SU-DHL-6 (cell line): ENCODE measurements around the gene CMTM8.

Source experiments
- H2AFZ ChIP-seq: fragments of 200-600 bp; sonication (generic); 2 replicates; pipeline ENCODE4 v1.6.1; 2014; ENCODE audit warnings: low read depth, mild to moderate bottlenecking, moderate library complexity, mixed read lengths, antibody characterized with exemption, low read length; ENCODE audit not compliant: severe bottlenecking
- H3F3A ChIP-seq: fragments of 200-600 bp; shearing (Covaris generic); 2 replicates; pipeline ENCODE4 v1.6.0; 2016; ENCODE audit warnings: antibody characterized with exemption, mild to moderate bottlenecking; ENCODE audit not compliant: insufficient read depth
- H3K27ac ChIP-seq: fragments of 200-600 bp; sonication (generic); 2 replicates; pipeline ENCODE4 v1.5.1; 2016; ENCODE audit warnings: low read depth, mild to moderate bottlenecking, low read length, moderate library complexity, mixed read lengths
- H3K27me3 ChIP-seq: fragments of 200-600 bp; sonication (generic), shearing (Covaris generic); 2 replicates; pipeline ENCODE4 v1.6.0; 2014; ENCODE audit warnings: mild to moderate bottlenecking, low read length
- H3K36me3 ChIP-seq: fragments of 200-600 bp; sonication (generic); 2 replicates; pipeline ENCODE4 v1.6.1; 2014; ENCODE audit warnings: mild to moderate bottlenecking, low read length, mixed read lengths
- H3K4me2 ChIP-seq: fragments of 300-600, 200-600 bp; shearing (Covaris generic), sonication (generic); 2 replicates; pipeline ENCODE4 v1.6.0; 2014; ENCODE audit warnings: low read length, low read depth, mild to moderate bottlenecking; ENCODE audit not compliant: poor library complexity, severe bottlenecking
- H3K4me3 ChIP-seq: fragments of 200-600 bp; sonication (generic); 2 replicates; pipeline ENCODE4 v1.5.1; 2014; ENCODE audit warnings: antibody characterized with exemption, low read length, mild to moderate bottlenecking, mixed read lengths; ENCODE audit not compliant: insufficient read depth, poor library complexity, severe bottlenecking
- H3K79me2 ChIP-seq: fragments of 200-600 bp; sonication (generic); 2 replicates; pipeline ENCODE4 v1.6.1; 2014; ENCODE audit warnings: mild to moderate bottlenecking, low read length, moderate library complexity; ENCODE audit not compliant: insufficient read depth
- H3K9ac ChIP-seq: fragments of 200-600 bp; sonication (generic); 2 replicates; pipeline ENCODE4 v1.7.0; 2014; ENCODE audit warnings: mild to moderate bottlenecking, low read length
- H3K9me2 ChIP-seq: fragments of 200-600 bp; sonication (generic); replicated peaks from 2 replicates; pipeline ENCODE4 v1.6.1; 2014; ENCODE audit warnings: low read length; ENCODE audit not compliant: insufficient read depth
- H3K9me3 ChIP-seq: fragments of 200-600 bp; sonication (generic); 2 replicates; pipeline ENCODE4 v1.6.1; 2014; ENCODE audit warnings: low read length, mixed read lengths; ENCODE audit not compliant: insufficient read depth
- H4K20me1 ChIP-seq: fragments of 200-600 bp; sonication (generic); 2 replicates; pipeline ENCODE4 v1.6.1; 2014; ENCODE audit warnings: low read depth, mild to moderate bottlenecking, antibody characterized with exemption, low read length, moderate library complexity, mixed read lengths
- CTCF ChIP-seq: fragments of 200-600 bp; sonication (generic); IDR thresholded peaks from one replicate; pipeline ENCODE4 v1.5.1; 2017; ENCODE audit warnings: antibody characterized with exemption, mild to moderate bottlenecking, low read length, moderate library complexity; ENCODE audit not compliant: insufficient read depth, poor library complexity, severe bottlenecking
- EZH2phosphoT487 ChIP-seq: fragments of 200-600 bp; sonication (generic), shearing (Covaris generic); conservative IDR thresholded peaks from 2 replicates; pipeline ENCODE4 v1.6.1; 2018; ENCODE audit warnings: mild to moderate bottlenecking, antibody characterized with exemption, low read length, moderate library complexity, mixed read lengths

The CMTM8 gene

GRCh38 chr3:32371461-32372212, 133.2 kb downstream of the CMTM8 start:
- Histone ChIP-seq H3K79me2 (no peaks in the 10 kb centered on the region), H3K27ac (no peak overlapping the region), H3K9me3 (no peaks in the 10 kb centered on the region), H3K4me2 (no peak overlapping the region), H3K27me3 (no peaks in the 10 kb centered on the region), H3K4me3 (no peak overlapping the region), H2AFZ (no peak overlapping the region), H3K9me2 (no peaks in the 10 kb centered on the region), H3K36me3 (no peaks in the 10 kb centered on the region), H4K20me1 (no peaks in the 10 kb centered on the region), H3K9ac (no peak overlapping the region), H3F3A (no peaks in the 10 kb centered on the region)
- TF ChIP-seq CTCF (no peak), EZH2phosphoT487 (no peak)

- Histone ChIP-seq H2AFZ (no peak overlapping the region), H3K9ac (no peak overlapping the region), H3K4me3 (no peak overlapping the region), H3K27ac (no peak overlapping the region), H3K9me3 (no peaks in the 10 kb centered on the region), H3F3A (no peaks in the 10 kb centered on the region), H3K9me2 (no peaks in the 10 kb centered on the region), H3K4me2 (no peak overlapping the region), H4K20me1 (no peaks in the 10 kb centered on the region), H3K79me2 (no peaks in the 10 kb centered on the region), H3K27me3 (no peaks in the 10 kb centered on the region), H3K36me3 (no peaks in the 10 kb centered on the region)
- TF ChIP-seq CTCF (no peak), EZH2phosphoT487 (no peak)
Observed at GRCh38 chr3:32372213-32372490, 133.7 kb downstream of the CMTM8 start.

- no peak overlapping the region for H3K9ac ChIP-seq
- no peaks in the 10 kb centered on the region for H3K9me3 ChIP-seq
- no peaks in the 10 kb centered on the region for H3K27me3 ChIP-seq
- no peaks in the 10 kb centered on the region for H4K20me1 ChIP-seq
- TF ChIP-seq CTCF = no peak
- TF ChIP-seq EZH2phosphoT487 = no peak
- H3K9me2 ChIP-seq = no peaks in the 10 kb centered on the region
- no peak overlapping the region for H3K4me3 ChIP-seq
- no peaks in the 10 kb centered on the region for H3F3A ChIP-seq
- H3K79me2 ChIP-seq = no peaks in the 10 kb centered on the region
- no peak overlapping the region for H3K27ac ChIP-seq
- H3K36me3 ChIP-seq = no peaks in the 10 kb centered on the region
- H2AFZ ChIP-seq = no peak overlapping the region
- no peak overlapping the region for H3K4me2 ChIP-seq
Observed at GRCh38 chr3:32373276-32373675, 134.8 kb downstream of the CMTM8 start.
